ENCODE data around the gene ZNF496.

DNA sequence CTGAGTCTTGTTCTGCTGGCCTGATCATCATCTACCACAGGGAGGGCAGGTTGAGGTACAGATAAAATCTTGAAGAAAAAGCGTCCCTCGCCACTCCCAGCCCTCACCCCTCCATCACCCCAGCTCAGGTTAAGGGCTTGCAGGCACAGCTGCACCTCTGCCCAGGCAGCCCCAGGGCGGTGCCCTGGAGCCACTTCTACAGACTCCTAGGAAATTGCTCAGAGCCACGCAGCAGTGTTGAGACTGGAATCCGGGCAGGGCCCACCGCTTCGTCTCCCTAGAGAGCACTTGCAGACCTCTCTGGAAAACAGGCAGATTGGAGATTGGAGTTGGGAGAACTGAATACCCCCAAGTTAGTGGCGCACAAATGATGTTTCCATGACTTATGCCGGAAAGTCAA lies 40.5 kb downstream of the ZNF496 start:
- TF ChIP-seq, protein P1, sequence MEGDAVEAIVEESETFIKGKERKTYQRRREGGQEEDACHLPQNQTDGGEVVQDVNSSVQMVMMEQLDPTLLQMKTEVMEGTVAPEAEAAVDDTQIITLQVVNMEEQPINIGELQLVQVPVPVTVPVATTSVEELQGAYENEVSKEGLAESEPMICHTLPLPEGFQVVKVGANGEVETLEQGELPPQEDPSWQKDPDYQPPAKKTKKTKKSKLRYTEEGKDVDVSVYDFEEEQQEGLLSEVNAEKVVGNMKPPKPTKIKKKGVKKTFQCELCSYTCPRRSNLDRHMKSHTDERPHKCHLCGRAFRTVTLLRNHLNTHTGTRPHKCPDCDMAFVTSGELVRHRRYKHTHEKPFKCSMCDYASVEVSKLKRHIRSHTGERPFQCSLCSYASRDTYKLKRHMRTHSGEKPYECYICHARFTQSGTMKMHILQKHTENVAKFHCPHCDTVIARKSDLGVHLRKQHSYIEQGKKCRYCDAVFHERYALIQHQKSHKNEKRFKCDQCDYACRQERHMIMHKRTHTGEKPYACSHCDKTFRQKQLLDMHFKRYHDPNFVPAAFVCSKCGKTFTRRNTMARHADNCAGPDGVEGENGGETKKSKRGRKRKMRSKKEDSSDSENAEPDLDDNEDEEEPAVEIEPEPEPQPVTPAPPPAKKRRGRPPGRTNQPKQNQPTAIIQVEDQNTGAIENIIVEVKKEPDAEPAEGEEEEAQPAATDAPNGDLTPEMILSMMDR (IDR thresholded peaks at IDR 0.05), result no peak
- TF ChIP-seq POLR2A (IDR thresholded peaks at IDR 0.05) (no peak), EP300 (IDR thresholded peaks at IDR 0.05) (no peak)
